Stimulated activated naive CD4-positive, alpha-beta T cell treated with Interleukin-2 at 50 U/mL for 16 hours (primary cell): Measurements from ENCODE around the gene SLCO1B3.

Experiments
- DNase-seq: peaks from one replicate; lab custom pipeline; 2025; lab: John Stamatoyannopoulos, UW

SLCO1B3 gene

GRCh38 chr12:20883288-20883687, 72.8 kb downstream of the SLCO1B3 start:
- DNase-seq, result no peak

- DNase-seq, result no peak
Observed at GRCh38 chr12:20885116-20885515, 74.6 kb downstream of the SLCO1B3 start.

GRCh38 chr12:20885552-20885951, 75.0 kb downstream of the SLCO1B3 start:
- no peak for DNase-seq

GRCh38 chr12:20917269-20917668, 106.8 kb downstream of the SLCO1B3 start:
- no peak for DNase-seq

- no peak for DNase-seq
Observed at GRCh38 chr12:20917819-20918218, 107.3 kb downstream of the SLCO1B3 start.

GRCh38 chr12:20931894-20932293, 121.4 kb downstream of the SLCO1B3 start:
- DNase-seq, result no peak

GRCh38 chr12:20946732-20947131, 136.2 kb downstream of the SLCO1B3 start:
- no peak for DNase-seq

GRCh38 chr12:20950248-20950647, 139.7 kb downstream of the SLCO1B3 start:
- DNase-seq, result no peak

GRCh38 chr12:20963303-20963702, 152.8 kb downstream of the SLCO1B3 start:
- no peak for DNase-seq

GRCh38 chr12:20963762-20964161, 153.3 kb downstream of the SLCO1B3 start:
- no peak for DNase-seq
